Muscle of leg (tissue), 11 donors: ENCODE measurements around the gene PPP1CB. TPM values are rescaled to one million over a fixed set of nuclear protein-coding genes. Genes with fewer than 3 reads are reported as not detected.

Experiments
- DNase-seq: peaks from one replicate; pipeline ENCODE4 v3.0.0; 2013
- H3K27ac ChIP-seq: one replicate; pipeline ENCODE4 v1.5.1; 2013; ENCODE audit warnings: mild to moderate bottlenecking, low read length, control low read depth
- H3K27me3 ChIP-seq: one replicate; pipeline ENCODE4 v1.6.1; 2013; ENCODE audit warnings: low read length; ENCODE audit not compliant: control insufficient read depth, insufficient read depth
- H3K36me3 ChIP-seq: one replicate; pipeline ENCODE4 v1.6.1; 2013; ENCODE audit warnings: low read length; ENCODE audit not compliant: control insufficient read depth, insufficient read depth
- H3K4me1 ChIP-seq: one replicate; pipeline ENCODE4 v1.6.1; 2013; ENCODE audit warnings: low read length; ENCODE audit not compliant: control insufficient read depth, insufficient read depth
- H3K4me3 ChIP-seq: one replicate; pipeline ENCODE4 v1.5.1; 2013; ENCODE audit warnings: low read length, control low read depth
- H3K9me3 ChIP-seq: replicated peaks from 2 replicates; pipeline ENCODE4 v1.6.1; 2013; ENCODE audit warnings: low read depth, low read length; ENCODE audit not compliant: control insufficient read depth
- WGBS: methylation state at CpG from one replicate; pipeline ENCODE4 v1.1.5; 2013; ENCODE audit warnings: missing lambda C conversion rate; ENCODE audit not compliant: insufficient coverage; 5-methylcytosine and 5-hydroxymethylcytosine counted together
- polyA plus RNA-seq, 8 donors: library from polyadenylated mRNA; unstranded; fragments of 120-200 nt; gene quantifications; one replicate each; pipeline versions ENCODE4 v1.2.1 to v1.2.3, GENCODE V29; 2013; ENCODE audit warnings: inconsistent platforms in 1 of 8, low replicate concordance in 1 of 8; ENCODE audit not compliant: insufficient read length in 8 of 8, insufficient read depth in 1 of 8
- total RNA-seq: library from RNA; stranded (reverse); fragments of 120-200 nt; gene quantifications from one replicate; pipeline ENCODE4 v1.2.4, GENCODE V29; 2013

Gene PPP1CB
- total and polyA plus RNA-seq, 9 donors: 123 to 173 (median 163) TPM

DNA sequence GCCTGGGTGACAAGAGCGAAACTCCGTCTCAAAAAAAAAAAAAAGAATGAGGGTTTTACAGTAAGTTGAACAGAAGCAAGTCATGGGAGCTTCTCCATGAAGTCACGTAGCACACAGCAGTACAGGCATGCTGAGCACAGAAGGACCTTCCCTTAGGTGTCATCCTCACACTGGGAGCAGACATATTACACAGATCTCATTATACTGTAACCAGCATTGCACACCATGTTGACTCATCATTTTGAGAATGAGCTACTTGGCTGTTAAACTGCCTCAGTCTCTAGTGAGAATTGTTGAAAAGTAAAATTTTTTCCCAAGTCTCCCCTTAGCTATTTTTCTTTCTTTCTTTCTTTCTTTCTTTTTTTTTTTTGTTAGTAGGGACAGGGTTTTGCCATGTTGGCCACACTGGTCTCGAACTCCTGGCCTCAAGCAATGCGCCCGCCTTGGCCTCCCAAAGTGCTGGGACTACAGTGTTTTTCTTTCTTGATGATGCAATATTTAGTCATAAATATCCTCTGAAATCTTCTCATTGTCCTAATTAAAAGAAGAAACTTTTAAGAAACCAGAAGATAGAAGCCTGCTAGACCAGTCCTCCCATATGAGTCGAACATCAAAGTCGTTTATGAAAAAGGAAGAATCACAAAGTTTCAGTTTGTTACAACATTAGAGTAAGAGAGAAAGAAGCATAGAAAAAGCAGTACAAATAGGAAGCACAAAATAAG lies 37.9 kb upstream of the PPP1CB start:
- WGBS: no CpG with 5 or more reads among the region's 8 CpGs
- Histone ChIP-seq H3K27ac (no peak overlapping the region), H3K36me3 (no peaks in the 10 kb centered on the region)

DNA sequence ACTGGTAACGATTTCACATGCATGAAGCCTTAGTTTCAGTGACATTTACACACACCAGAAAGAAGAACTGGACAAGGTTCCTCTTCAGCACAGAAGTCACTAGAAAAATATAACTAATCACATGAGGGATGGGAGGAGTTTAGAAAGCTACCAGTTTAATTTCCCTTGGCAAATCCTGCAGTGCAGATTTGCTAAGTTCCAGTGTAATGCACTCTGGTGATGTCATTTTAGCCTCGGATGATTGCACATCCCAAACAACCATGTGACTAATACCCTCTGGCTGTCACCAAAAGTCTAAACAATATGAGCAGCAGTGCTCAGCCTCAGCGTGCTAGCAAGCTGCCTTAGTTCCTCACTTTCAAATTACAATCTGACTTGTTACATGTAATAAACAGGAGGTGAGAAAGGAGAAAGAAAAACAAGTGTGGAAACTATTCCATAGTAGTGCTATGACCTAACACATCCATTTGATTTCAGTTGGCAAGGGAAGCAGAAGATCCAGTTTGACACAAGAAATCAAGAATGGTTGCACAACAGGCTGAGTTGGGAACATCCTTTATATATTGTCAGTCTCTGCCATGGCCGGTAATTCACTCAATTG lies 35.3 kb upstream of the PPP1CB start:
- Histone ChIP-seq H3K4me1 (peaks cover 20% of the 10 kb centered on the region), H3K9me3 (peaks cover 5% of the 10 kb centered on the region), H3K4me3 (no peak overlapping the region), H3K36me3 (no peaks in the 10 kb centered on the region), H3K27ac (peak overlapping the region; percentile 90), H3K27me3 (no peaks in the 10 kb centered on the region)
- 0% methylated on average over 1 of the region's 4 CpGs for WGBS
- peak; percentile 88 for DNase-seq

More for the DNA sequence above, 37.9 kb upstream of the PPP1CB start:
- Histone ChIP-seq H3K4me3 (no peak overlapping the region), H3K4me1 (peaks cover 18% of the 10 kb centered on the region), H3K27me3 (no peaks in the 10 kb centered on the region), H3K9me3 (no peaks in the 10 kb centered on the region)
- no peak for DNase-seq

DNA sequence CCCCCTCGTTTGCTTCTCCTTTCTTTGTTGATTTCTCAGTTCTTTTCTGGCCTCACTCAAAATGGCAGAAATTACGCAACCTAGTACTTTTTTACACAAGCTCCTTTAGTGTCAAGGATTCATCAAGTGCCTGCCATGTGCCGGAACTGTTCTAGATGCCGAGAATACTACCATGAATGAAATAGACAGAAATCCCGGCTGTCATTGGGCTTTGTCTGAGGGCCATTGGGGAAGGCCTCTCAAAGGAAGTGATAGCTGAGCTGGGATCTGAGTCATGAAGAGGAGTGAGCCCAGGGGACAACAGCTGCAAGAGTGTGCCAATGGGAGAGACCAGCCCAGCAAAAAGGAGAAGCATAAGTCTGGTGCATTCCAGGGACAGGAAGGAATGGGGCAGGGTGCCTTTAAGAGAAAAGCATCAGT lies 34.3 kb upstream of the PPP1CB start:
- peaks cover 5% of the 10 kb centered on the region for H3K9me3 ChIP-seq
- no peaks in the 10 kb centered on the region for H3K36me3 ChIP-seq
- H3K27ac ChIP-seq: peak overlapping the region; percentile 90
- DNase-seq: peak; percentile 90
- peaks cover 20% of the 10 kb centered on the region for H3K4me1 ChIP-seq
- H3K27me3 ChIP-seq: no peaks in the 10 kb centered on the region
- WGBS: 34% methylated on average over 5 of the region's 5 CpGs
- no peak overlapping the region for H3K4me3 ChIP-seq

DNA sequence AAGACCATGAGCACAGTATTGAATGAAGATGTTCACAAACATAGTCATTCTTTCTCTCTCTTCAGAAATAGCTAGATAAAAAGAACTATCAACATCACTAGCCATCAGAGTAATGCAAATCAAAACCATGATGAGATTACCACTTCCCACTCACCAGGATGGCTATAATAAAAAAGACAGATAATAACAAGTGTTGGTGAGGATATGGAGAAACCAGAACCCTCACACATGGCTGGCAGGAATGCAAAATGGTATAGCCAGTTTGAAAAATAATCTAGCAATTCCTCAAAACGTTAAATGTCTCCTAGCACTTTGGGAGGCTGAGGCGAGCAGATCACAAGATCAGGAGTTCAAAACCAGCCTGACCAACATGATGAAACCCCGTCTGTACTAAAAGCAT lies 31.3 kb upstream of the PPP1CB start:
- DNase-seq: no peak
- Histone ChIP-seq H3K4me3 (no peak overlapping the region), H3K4me1 (peaks cover 20% of the 10 kb centered on the region), H3K27ac (no peak overlapping the region), H3K9me3 (peaks cover 5% of the 10 kb centered on the region), H3K36me3 (no peaks in the 10 kb centered on the region), H3K27me3 (no peaks in the 10 kb centered on the region)
- 94% methylated on average over 3 of the region's 3 CpGs for WGBS

DNA sequence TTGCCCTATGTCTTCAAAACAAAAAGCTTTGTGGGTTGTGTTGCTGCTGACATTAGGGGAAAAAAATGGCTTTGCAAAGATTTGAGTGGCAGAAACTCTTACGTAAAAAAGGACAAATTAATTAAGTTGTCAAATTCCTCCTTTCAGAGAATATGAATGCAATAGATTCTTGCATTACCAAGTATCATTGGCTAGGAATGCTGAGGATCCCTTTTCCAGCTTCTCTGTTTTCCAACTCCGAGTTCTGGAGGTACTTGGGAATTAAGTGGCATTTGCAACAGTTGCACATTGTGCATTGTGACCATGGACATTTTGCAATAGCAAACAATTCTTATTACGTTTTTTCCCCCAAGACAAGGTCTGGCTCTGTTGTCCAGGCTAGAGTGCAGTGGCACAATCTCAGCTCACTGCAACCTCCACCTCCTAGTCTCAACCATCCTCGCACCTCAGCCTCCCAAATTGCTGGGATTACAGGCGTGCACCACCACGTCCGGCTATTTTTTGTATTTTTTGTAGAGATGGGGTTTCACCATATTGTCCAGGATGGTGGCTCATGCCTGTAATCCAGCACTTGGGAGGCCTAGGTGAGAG lies 29.9 kb upstream of the PPP1CB start:
- Histone ChIP-seq H3K4me1 (peaks cover 18% of the 10 kb centered on the region), H3K36me3 (no peaks in the 10 kb centered on the region), H3K9me3 (peaks cover 5% of the 10 kb centered on the region), H3K4me3 (no peak overlapping the region), H3K27ac (no peak overlapping the region), H3K27me3 (no peaks in the 10 kb centered on the region)
- DNase-seq: no peak
- WGBS: no CpG with 5 or more reads among the region's 7 CpGs

DNA sequence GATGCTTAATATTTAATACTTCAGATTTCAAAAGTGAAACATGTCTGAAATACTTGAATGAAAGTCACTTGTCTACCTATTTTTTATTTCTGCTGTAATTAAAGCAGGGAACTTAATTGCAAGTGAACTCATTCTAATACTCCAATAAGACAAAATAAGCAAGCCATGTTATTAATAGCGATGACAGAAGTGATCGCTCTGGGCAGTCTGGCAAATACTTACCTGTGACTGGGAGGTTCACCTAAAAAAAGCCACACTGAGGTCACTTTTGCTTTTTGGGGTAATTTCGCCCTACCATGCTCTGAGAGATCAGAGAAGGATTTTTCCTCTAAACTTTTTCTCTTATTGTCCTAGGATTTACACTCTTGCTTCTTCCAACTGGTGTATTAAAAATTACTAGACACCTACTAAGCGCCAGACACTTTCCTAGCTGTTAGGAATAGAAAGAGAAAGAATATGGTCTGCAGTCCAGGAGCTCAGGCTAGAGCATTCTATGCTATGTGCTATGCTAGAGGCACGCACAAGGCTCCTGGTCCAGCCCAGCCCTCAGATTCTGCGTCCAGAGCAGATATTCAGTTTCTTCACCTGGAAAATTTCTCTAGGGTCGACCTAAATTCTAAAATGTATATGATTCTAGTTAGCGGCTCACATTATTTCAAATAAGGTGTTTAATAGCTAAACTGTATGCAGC lies 26.5 kb upstream of the PPP1CB start:
- DNase-seq: no peak
- Histone ChIP-seq H3K4me3 (no peak overlapping the region), H3K9me3 (peaks cover 5% of the 10 kb centered on the region), H3K4me1 (no peaks in the 10 kb centered on the region), H3K27me3 (no peaks in the 10 kb centered on the region), H3K36me3 (no peaks in the 10 kb centered on the region), H3K27ac (no peak overlapping the region)
- WGBS: 79% methylated on average over 4 of the region's 8 CpGs

DNA sequence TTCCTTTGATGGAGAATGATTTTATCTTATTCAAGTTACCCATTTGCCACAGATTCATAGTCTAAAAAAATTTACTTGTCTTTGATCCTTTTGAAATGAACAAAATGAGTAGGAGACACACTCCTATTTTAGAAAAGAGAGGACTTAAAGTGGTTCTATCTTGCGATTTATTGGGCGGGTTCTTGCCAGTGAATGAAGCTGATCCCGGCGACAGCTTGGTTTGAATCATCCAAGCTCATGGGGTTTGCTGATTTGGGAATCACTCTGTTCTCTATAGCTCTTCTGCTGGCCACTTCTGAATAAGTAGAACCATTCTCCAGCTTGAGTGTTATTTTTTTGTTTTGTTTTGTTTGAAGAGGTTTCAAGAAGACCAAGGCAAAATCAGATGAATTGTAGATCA lies 25.5 kb upstream of the PPP1CB start:
- H3K9me3 ChIP-seq: no peaks in the 10 kb centered on the region
- H3K4me1 ChIP-seq: no peaks in the 10 kb centered on the region
- H3K27me3 ChIP-seq: no peaks in the 10 kb centered on the region
- no peak overlapping the region for H3K4me3 ChIP-seq
- no peak for DNase-seq
- no peaks in the 10 kb centered on the region for H3K36me3 ChIP-seq
- H3K27ac ChIP-seq: no peak overlapping the region
- WGBS: 87% methylated on average over 3 of the region's 4 CpGs

DNA sequence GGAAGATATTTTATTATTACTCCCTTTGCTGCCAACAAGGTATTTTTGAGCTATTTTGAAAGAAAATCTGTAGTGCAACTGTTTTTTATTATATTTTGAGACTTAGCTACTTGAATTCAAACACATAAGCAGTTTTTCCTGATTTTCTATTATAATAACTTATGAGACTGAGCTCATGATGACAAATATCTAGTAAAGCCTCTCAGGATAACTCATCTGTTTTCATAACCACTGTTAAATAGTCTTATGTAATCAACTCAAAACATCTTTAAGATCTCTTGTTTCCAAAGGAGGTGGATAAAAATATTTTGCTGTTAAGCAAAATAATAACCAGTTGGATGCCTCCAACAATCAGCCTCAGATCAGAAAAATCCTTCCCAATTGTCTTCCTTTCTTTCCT lies 21.9 kb upstream of the PPP1CB start:
- no peaks in the 10 kb centered on the region for H3K9me3 ChIP-seq
- DNase-seq: no peak
- H3K36me3 ChIP-seq: no peaks in the 10 kb centered on the region
- no peak overlapping the region for H3K4me3 ChIP-seq
- no peak overlapping the region for H3K27ac ChIP-seq
- no peaks in the 10 kb centered on the region for H3K27me3 ChIP-seq
- no peaks in the 10 kb centered on the region for H3K4me1 ChIP-seq

DNA sequence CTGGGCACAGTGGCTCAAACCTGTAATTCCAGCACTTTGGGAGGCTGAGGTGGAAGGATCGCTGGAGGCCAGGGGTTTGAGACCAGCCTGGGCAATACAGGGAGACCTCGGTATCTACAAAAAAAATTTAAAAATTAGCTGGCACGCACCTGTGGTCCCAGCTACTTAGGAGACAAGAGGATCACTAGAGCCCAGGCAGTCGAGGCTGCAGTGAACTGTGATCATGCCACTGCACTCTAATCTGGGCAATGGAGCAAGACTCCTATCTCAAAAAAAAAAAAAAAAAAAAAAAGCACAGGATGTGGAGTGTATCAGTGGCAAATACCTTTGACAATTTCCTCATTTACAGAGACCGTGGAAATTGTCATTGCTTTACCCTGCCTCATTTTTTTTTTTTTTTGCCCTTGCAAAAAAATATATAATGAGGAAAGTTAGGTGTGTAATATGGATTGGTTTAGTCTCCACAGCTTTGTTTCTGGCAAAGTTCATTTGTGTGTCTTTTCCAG lies 20.9 kb upstream of the PPP1CB start:
- no peak for DNase-seq
- Histone ChIP-seq H3K9me3 (no peaks in the 10 kb centered on the region), H3K4me1 (no peaks in the 10 kb centered on the region), H3K36me3 (no peaks in the 10 kb centered on the region), H3K27ac (no peak overlapping the region), H3K4me3 (no peak overlapping the region), H3K27me3 (no peaks in the 10 kb centered on the region)
- WGBS: 96% methylated on average over 3 of the region's 5 CpGs

DNA sequence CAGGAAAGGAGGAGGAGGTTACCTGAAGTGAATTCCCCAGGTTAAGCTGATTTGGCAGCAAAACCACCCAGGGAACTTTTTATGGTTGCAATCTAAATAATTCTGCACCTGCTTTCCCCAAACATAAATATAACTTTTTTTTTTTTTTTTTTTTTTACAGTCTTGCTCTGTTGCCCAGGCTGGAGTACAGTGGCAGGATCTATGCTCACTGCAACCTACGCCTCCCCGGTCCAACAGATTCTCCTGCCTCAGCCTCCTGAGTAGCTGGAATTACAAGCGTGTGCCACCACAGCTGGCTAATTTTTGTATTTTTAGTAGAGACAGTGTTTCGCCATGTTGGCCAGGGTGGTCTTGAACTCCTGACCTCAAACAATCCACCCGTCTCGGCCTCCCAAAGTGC lies 16.1 kb upstream of the PPP1CB start:
- no peak for DNase-seq
- Histone ChIP-seq H3K36me3 (no peaks in the 10 kb centered on the region), H3K9me3 (peaks cover 4% of the 10 kb centered on the region), H3K27me3 (no peaks in the 10 kb centered on the region), H3K4me3 (no peak overlapping the region), H3K27ac (peak overlapping the region; percentile 90), H3K4me1 (peaks cover 7% of the 10 kb centered on the region)
- no CpG with 5 or more reads among the region's 6 CpGs for WGBS
